ENCODE measurements around the gene ZNF839.
"Not testable (repeated sequence)": the region's sequence is repeated elsewhere in the genome, so short reads cannot be mapped to it uniquely, and the experiment has no call there.

Gene ZNF839

DNA sequence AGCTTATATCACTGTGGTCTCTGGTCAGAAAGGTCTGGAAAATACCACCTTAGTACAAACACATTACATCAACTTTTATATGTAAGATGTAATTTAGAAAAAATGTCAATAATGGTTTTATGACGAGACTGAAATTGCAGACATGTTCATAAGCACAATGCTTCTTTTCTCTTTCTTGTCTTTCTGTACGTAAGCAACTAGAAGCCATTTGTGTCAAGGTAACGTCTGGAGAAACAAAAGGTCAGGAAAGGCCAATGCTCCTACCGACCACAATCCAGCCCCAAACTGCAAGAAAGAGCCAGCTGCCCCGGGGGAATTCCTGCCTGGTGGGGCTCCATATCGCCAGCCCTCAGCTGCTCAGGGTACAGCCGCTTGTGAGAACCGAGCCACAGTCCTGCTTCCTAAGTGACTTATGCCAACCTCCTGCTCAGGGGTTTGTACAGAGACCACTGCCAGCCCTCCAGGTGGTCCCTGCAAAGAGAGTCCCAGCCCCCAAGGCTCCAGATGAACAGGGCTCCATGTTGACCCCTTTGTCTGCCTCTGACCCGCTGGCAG is 6.3 kb downstream of the ZNF839 start:
- ChIA-PET POLR2A (no interaction called here), CTCF (interaction anchor here (0.7 kb wide), 1 partner anchor 354 kb away, joined by 3 read pairs; no protein-coding TSS in a partner anchor)
- TF ChIP-seq KLF16 (tag by site-specific recombination; IDR thresholded peaks at IDR 0.05) (no peak), ZNF114 (tag by site-specific recombination; IDR thresholded peaks at IDR 0.05) (no peak), ZNF404 (tag by site-specific recombination; IDR thresholded peaks at IDR 0.05) (no peak), ZNF366 (tag by site-specific recombination; conservative IDR thresholded peaks at IDR 0.05) (no peak), ZNF48 (tag by site-specific recombination; IDR thresholded peaks at IDR 0.05) (no peak), ZNF274 (IDR thresholded peaks at IDR 0.05; ENCODE audit: low read length) (no peak), ZNF274 (tag by site-specific recombination; IDR thresholded peaks at IDR 0.05; ENCODE audit: borderline replicate concordance) (no peak), ZSCAN23 (tag by site-specific recombination; IDR thresholded peaks at IDR 0.05) (no peak), GLIS1 (tag by site-specific recombination; IDR thresholded peaks at IDR 0.05) (no peak), ZNF776 (tag by site-specific recombination; IDR thresholded peaks at IDR 0.05; ENCODE audit: borderline replicate concordance) (no peak), ZNF354C (tag by site-specific recombination; IDR thresholded peaks at IDR 0.05; ENCODE audit: borderline replicate concordance, low read depth) (no peak)
- TF ChIP-seq, protein P1, sequence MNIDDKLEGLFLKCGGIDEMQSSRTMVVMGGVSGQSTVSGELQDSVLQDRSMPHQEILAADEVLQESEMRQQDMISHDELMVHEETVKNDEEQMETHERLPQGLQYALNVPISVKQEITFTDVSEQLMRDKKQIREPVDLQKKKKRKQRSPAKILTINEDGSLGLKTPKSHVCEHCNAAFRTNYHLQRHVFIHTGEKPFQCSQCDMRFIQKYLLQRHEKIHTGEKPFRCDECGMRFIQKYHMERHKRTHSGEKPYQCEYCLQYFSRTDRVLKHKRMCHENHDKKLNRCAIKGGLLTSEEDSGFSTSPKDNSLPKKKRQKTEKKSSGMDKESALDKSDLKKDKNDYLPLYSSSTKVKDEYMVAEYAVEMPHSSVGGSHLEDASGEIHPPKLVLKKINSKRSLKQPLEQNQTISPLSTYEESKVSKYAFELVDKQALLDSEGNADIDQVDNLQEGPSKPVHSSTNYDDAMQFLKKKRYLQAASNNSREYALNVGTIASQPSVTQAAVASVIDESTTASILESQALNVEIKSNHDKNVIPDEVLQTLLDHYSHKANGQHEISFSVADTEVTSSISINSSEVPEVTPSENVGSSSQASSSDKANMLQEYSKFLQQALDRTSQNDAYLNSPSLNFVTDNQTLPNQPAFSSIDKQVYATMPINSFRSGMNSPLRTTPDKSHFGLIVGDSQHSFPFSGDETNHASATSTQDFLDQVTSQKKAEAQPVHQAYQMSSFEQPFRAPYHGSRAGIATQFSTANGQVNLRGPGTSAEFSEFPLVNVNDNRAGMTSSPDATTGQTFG (tag by site-specific recombination; IDR thresholded peaks at IDR 0.05; ENCODE audit: borderline replicate concordance), result no peak
- TF ChIP-seq, protein P2, sequence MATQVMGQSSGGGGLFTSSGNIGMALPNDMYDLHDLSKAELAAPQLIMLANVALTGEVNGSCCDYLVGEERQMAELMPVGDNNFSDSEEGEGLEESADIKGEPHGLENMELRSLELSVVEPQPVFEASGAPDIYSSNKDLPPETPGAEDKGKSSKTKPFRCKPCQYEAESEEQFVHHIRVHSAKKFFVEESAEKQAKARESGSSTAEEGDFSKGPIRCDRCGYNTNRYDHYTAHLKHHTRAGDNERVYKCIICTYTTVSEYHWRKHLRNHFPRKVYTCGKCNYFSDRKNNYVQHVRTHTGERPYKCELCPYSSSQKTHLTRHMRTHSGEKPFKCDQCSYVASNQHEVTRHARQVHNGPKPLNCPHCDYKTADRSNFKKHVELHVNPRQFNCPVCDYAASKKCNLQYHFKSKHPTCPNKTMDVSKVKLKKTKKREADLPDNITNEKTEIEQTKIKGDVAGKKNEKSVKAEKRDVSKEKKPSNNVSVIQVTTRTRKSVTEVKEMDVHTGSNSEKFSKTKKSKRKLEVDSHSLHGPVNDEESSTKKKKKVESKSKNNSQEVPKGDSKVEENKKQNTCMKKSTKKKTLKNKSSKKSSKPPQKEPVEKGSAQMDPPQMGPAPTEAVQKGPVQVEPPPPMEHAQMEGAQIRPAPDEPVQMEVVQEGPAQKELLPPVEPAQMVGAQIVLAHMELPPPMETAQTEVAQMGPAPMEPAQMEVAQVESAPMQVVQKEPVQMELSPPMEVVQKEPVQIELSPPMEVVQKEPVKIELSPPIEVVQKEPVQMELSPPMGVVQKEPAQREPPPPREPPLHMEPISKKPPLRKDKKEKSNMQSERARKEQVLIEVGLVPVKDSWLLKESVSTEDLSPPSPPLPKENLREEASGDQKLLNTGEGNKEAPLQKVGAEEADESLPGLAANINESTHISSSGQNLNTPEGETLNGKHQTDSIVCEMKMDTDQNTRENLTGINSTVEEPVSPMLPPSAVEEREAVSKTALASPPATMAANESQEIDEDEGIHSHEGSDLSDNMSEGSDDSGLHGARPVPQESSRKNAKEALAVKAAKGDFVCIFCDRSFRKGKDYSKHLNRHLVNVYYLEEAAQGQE (tag by site-specific recombination; IDR thresholded peaks at IDR 0.05), result no peak

DNA sequence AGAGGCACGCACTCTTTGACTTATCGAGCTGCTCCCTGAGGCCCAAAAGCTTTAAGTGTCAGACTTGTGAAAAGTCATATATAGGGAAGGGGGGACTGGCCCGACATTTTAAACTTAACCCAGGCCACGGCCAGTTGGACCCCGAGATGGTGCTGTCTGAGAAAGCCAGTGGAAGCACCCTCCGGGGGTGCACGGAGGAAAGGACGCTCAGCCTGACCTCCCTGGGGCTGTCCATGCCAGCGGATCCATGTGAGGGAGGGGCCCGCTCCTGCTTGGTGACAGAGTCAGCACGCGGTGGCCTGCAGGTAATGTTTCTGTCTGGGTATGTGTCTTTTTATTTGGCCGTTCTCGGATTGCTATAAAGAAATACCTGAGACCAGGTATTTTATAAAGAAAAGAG is 7.0 kb downstream of the ZNF839 start:
- Histone ChIP-seq H3K36me3 (ENCODE audit: control insufficient read depth in 2 of 2, insufficient read depth in 1 of 2, low read length in 2 of 2) (peaks cover 14 to 28% of the 10 kb centered on the region in 2 experiments; a peak in 2 of 3 replicates), H3K4me3 (ENCODE audit: low read depth, low read length) (no peak overlapping the region), H3K27ac (ENCODE audit: extremely low read depth, low read depth, low read length) (no peak overlapping the region), H3K4me1 (ENCODE audit: control insufficient read depth, insufficient read depth, low read length) (no peaks in the 10 kb centered on the region), H3K9me3 (ENCODE audit: control insufficient read depth, insufficient read depth, low read depth, low read length) (no peaks in the 10 kb centered on the region)
- TF ChIP-seq ZNF184 (tag by site-specific recombination; IDR thresholded peaks at IDR 0.05), result no peak
- TF ChIP-seq ZNF677 (tag by site-specific recombination; IDR thresholded peaks at IDR 0.05), result no peak
- no peak for TF ChIP-seq ZNF664 (tag by site-specific recombination; IDR thresholded peaks at IDR 0.05)
- TF ChIP-seq, protein P3, sequence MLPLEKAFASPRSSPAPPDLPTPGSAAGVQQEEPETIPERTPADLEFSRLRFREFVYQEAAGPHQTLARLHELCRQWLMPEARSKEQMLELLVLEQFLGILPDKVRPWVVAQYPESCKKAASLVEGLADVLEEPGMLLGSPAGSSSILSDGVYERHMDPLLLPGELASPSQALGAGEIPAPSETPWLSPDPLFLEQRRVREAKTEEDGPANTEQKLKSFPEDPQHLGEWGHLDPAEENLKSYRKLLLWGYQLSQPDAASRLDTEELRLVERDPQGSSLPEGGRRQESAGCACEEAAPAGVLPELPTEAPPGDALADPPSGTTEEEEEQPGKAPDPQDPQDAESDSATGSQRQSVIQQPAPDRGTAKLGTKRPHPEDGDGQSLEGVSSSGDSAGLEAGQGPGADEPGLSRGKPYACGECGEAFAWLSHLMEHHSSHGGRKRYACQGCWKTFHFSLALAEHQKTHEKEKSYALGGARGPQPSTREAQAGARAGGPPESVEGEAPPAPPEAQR (tag by site-specific recombination; IDR thresholded peaks at IDR 0.05), result no peak
- TF ChIP-seq ZBTB6 (tag by site-specific recombination; IDR thresholded peaks at IDR 0.05), result no peak
- TF ChIP-seq ZNF433 (tag by site-specific recombination; IDR thresholded peaks at IDR 0.05; ENCODE audit: low read depth), result no peak
- TF ChIP-seq RBAK (tag by site-specific recombination; IDR thresholded peaks at IDR 0.05), result no peak
- TF ChIP-seq FEZF1 (tag by site-specific recombination; IDR thresholded peaks at IDR 0.05), result no peak
- no peak for TF ChIP-seq ZNF514 (tag by site-specific recombination; IDR thresholded peaks at IDR 0.05)
- POLR2A ChIA-PET, result no interaction called here
- CTCF ChIA-PET, result no interaction called here

More for the DNA sequence above, 6.3 kb downstream of the ZNF839 start:
- no peak overlapping the region for H3K4me3 ChIP-seq (ENCODE audit: low read depth, low read length)
- H3K27ac ChIP-seq (ENCODE audit: extremely low read depth, low read depth, low read length), result no peak overlapping the region
- no peaks in the 10 kb centered on the region for H3K9me3 ChIP-seq (ENCODE audit: control insufficient read depth, insufficient read depth, low read depth, low read length)
- no peaks in the 10 kb centered on the region; the same call in 1 of the 2 replicates for H3K4me1 ChIP-seq (ENCODE audit: control insufficient read depth, insufficient read depth, low read length)
- peaks cover 14 to 29% of the 10 kb centered on the region in 2 experiments; a peak in 2 of 3 replicates for H3K36me3 ChIP-seq (ENCODE audit: control insufficient read depth in 2 of 2, insufficient read depth in 1 of 2, low read length in 2 of 2)

- CTCF ChIA-PET, result interaction anchor here (0.6 to 1.0 kb wide), 2 partner anchors 9 to 323 kb away, joined by 3 to 4 read pairs; no protein-coding TSS in a partner anchor
- H3K36me3 ChIP-seq (ENCODE audit: control insufficient read depth in 2 of 2, insufficient read depth in 1 of 2, low read length in 2 of 2), result peaks cover 32 to 39% of the 10 kb centered on the region in 2 experiments; a peak in 2 of 3 replicates
- POLR2A ChIA-PET, result interaction anchor here (0.7 kb wide), 1 partner anchor 1581 kb away, joined by 3 read pairs; no protein-coding TSS in a partner anchor
- H3K4me3 ChIP-seq (ENCODE audit: low read depth, low read length); H3K27ac ChIP-seq (ENCODE audit: extremely low read depth, low read depth, low read length); H3K4me1 ChIP-seq (ENCODE audit: control insufficient read depth, insufficient read depth, low read length); H3K9me3 ChIP-seq (ENCODE audit: control insufficient read depth, insufficient read depth, low read depth, low read length): not testable (repeated sequence)
Measured at GRCh38 chr14:102329381-102329780, 9.8 kb downstream of the ZNF839 start.
